Testis (tissue), 3 donors: ENCODE data around the gene GFY. TPM values are rescaled to one million over a fixed set of nuclear protein-coding genes. Genes with fewer than 3 reads are reported as not detected.
"Not testable (repeated sequence)": the region's sequence is repeated elsewhere in the genome, so short reads cannot be mapped to it uniquely, and the experiment has no call there.

Experiments used
- DNase-seq: peaks from one replicate; pipeline ENCODE4 v3.0.0-alpha.2; 2019
- H3K27ac ChIP-seq, 2 donors: fragments of 200-600 bp; sonication (generic); one replicate each; pipeline ENCODE4 v1.5.1; 2019
- H3K27me3 ChIP-seq: fragments of 200-600 bp; sonication (generic); one replicate; pipeline ENCODE4 v1.5.1; 2019
- H3K36me3 ChIP-seq: fragments of 200-600 bp; sonication (generic); one replicate; pipeline ENCODE4 v1.5.1; 2017; ENCODE audit warnings: low read depth; ENCODE audit errors: missing control alignments
- H3K4me1 ChIP-seq: fragments of 200-600 bp; sonication (generic); one replicate; pipeline ENCODE4 v1.5.1; 2019
- H3K4me3 ChIP-seq, 2 donors: fragments of 200-600 bp; sonication (generic); one replicate each; pipeline ENCODE4 v1.5.1; 2017 to 2019
- H3K9me3 ChIP-seq: fragments of 200-600 bp; sonication (generic); one replicate; pipeline ENCODE4 v1.5.1; 2017
- POLR2A ChIP-seq: fragments of 450-650 bp; IDR thresholded peaks from one replicate; pipeline ENCODE4 v1.6.1; 2017; ENCODE audit warnings: antibody characterized with exemption, mild to moderate bottlenecking, moderate library complexity
- WGBS, 2 donors: methylation state at CpG; one replicate each; pipeline ENCODE4 v1.1.5; 2018; 5-methylcytosine and 5-hydroxymethylcytosine counted together
- intact Hi-C: fragments of 100-400 bp; cut with DNase I; formaldehyde crosslinking; loops from one replicate; pipeline ENCODE4 v1.15.1; 2023; ENCODE audit warnings: low total_unique reads
- polyA plus RNA-seq: library from polyadenylated mRNA; stranded (reverse); fragments of 350-450 nt; fragmentation: Illumina TruSeq; extraction: RNeasy Lipid Tissue Mini Kit (QIAGEN cat#74804); gene quantifications from one replicate; pipeline ENCODE4 v1.2.3, GENCODE V29; 2014; ENCODE audit warnings: low read depth, low replicate concordance; ENCODE audit not compliant: insufficient read depth
- total RNA-seq, 2 donors: library from RNA; depleted of rRNA; stranded (reverse); fragments of >200 nt; gene quantifications; one replicate each; pipeline ENCODE4 v1.2.3, GENCODE V29; 2016
- TF ChIP-seq, protein P1 (sequence below), 3 experiments: fragments of 450-650 bp in 2 of 3; fragments of 200-600 bp in 1 of 3; sonication (generic) in 1 of 3; IDR thresholded peaks; one replicate each; pipeline ENCODE4 v1.5.1; 2016 to 2019; ENCODE audit warnings: antibody characterized with exemption in 3 of 3, mild to moderate bottlenecking in 2 of 3, moderate library complexity in 1 of 3

GFY gene
- total and polyA plus RNA-seq, 3 donors from 2014 or later: 0.24 to 0.80 (median 0.62) TPM

GRCh38 chr19:49459388-49459787 is 34.2 kb downstream of the GFY start:
- no peaks in the 10 kb centered on the region for H3K27me3 ChIP-seq
- H3K27ac ChIP-seq: no peak overlapping the region
- no peak for DNase-seq
- H3K9me3 ChIP-seq: no peaks in the 10 kb centered on the region
- WGBS, 2 donors: 93 to 94% methylated on average over 10 to 12 of the region's 12 CpGs
- intact Hi-C loops: no loop called here
- H3K4me1 ChIP-seq: peaks cover 4% of the 10 kb centered on the region
- H3K4me3 ChIP-seq: no peak overlapping the region
- no peak for TF ChIP-seq POLR2A
- TF ChIP-seq, protein P1, sequence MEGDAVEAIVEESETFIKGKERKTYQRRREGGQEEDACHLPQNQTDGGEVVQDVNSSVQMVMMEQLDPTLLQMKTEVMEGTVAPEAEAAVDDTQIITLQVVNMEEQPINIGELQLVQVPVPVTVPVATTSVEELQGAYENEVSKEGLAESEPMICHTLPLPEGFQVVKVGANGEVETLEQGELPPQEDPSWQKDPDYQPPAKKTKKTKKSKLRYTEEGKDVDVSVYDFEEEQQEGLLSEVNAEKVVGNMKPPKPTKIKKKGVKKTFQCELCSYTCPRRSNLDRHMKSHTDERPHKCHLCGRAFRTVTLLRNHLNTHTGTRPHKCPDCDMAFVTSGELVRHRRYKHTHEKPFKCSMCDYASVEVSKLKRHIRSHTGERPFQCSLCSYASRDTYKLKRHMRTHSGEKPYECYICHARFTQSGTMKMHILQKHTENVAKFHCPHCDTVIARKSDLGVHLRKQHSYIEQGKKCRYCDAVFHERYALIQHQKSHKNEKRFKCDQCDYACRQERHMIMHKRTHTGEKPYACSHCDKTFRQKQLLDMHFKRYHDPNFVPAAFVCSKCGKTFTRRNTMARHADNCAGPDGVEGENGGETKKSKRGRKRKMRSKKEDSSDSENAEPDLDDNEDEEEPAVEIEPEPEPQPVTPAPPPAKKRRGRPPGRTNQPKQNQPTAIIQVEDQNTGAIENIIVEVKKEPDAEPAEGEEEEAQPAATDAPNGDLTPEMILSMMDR (IDR thresholded peaks at IDR 0.05): no peak
- no peaks in the 10 kb centered on the region for H3K36me3 ChIP-seq

- H3K9me3 ChIP-seq, H3K4me3 ChIP-seq, H3K27me3 ChIP-seq, H3K36me3 ChIP-seq, DNase-seq, H3K4me1 ChIP-seq, intact Hi-C loops, H3K27ac ChIP-seq: not testable (repeated sequence)
- no CpG with 5 or more reads among the region's 1 CpG for WGBS, 2 donors
Measured at GRCh38 chr19:49461130-49461529, 35.9 kb downstream of the GFY start.

GRCh38 chr19:49461656-49462055 is 36.5 kb downstream of the GFY start:
- Histone ChIP-seq H3K27ac (no peak overlapping the region), H3K4me3 (no peak overlapping the region), H3K27me3 (no peaks in the 10 kb centered on the region), H3K36me3 (no peaks in the 10 kb centered on the region), H3K4me1 (no peaks in the 10 kb centered on the region), H3K9me3 (no peaks in the 10 kb centered on the region)
- no peak for DNase-seq
- TF ChIP-seq, protein P1 (IDR thresholded peaks at IDR 0.05): no peak
- TF ChIP-seq POLR2A: no peak
- 75 to 95% methylated on average over 18 to 35 of the region's 37 CpGs for WGBS, 2 donors
- intact Hi-C loops: no loop called here

- H3K36me3 ChIP-seq: no peaks in the 10 kb centered on the region
- intact Hi-C loops: no loop called here
- H3K27ac ChIP-seq: no peak overlapping the region
- H3K4me3 ChIP-seq: no peak overlapping the region
- no peaks in the 10 kb centered on the region for H3K4me1 ChIP-seq
- DNase-seq: no peak
- 94 to 96% methylated on average over 3 to 12 of the region's 12 CpGs for WGBS, 2 donors
- TF ChIP-seq, protein P1 (IDR thresholded peaks at IDR 0.05): no peak
- TF ChIP-seq POLR2A: no peak
- no peaks in the 10 kb centered on the region for H3K9me3 ChIP-seq
- H3K27me3 ChIP-seq: no peaks in the 10 kb centered on the region
Measured at GRCh38 chr19:49462492-49462891, 37.3 kb downstream of the GFY start.

GRCh38 chr19:49463960-49464740 is 39.0 kb downstream of the GFY start:
- Histone ChIP-seq H3K4me1 (peaks cover 3% of the 10 kb centered on the region), H3K27me3 (no peaks in the 10 kb centered on the region), H3K27ac (no peak overlapping the region), H3K9me3 (no peaks in the 10 kb centered on the region), H3K36me3 (no peaks in the 10 kb centered on the region), H3K4me3 (no peak overlapping the region)
- intact Hi-C loops: no loop called here
- TF ChIP-seq, protein P1 (IDR thresholded peaks at IDR 0.05): no peak
- WGBS, 2 donors: 92 to 93% methylated on average over 38 to 39 of the region's 39 CpGs
- no peak for DNase-seq
